ENCODE data around the gene VAC14. TPM values are rescaled to one million over a fixed set of nuclear protein-coding genes. Genes with fewer than 3 reads are reported as not detected.

The VAC14 gene
- total and polyA plus RNA-seq, 2 experiments from 2014 or later, result 62.8 to 63.9 TPM

GRCh38 chr16:70767377-70768202 is 33.4 kb downstream of the VAC14 start:
- TF ChIP-seq CTCF (IDR thresholded peaks at IDR 0.05; ENCODE audit: low read depth, low read length), result no peak
- Histone ChIP-seq H3K9me3 (ENCODE audit: low read depth) (no peaks in the 10 kb centered on the region), H3K4me3 (no peak overlapping the region), H3K36me3 (no peaks in the 10 kb centered on the region), H3K4me1 (ENCODE audit: low read depth) (no peaks in the 10 kb centered on the region), H3K27ac (no peak overlapping the region), H3K27me3 (no peaks in the 10 kb centered on the region)
- DNase-seq (ENCODE audit: low read depth in 1 of 2, low spot score in 1 of 2), result no peak

GRCh38 chr16:70766658-70767057 is 34.3 kb downstream of the VAC14 start:
- no peak overlapping the region for H3K27ac ChIP-seq
- H3K36me3 ChIP-seq, result no peaks in the 10 kb centered on the region
- H3K4me3 ChIP-seq, result no peak overlapping the region
- TF ChIP-seq CTCF (IDR thresholded peaks at IDR 0.05; ENCODE audit: low read depth, low read length), result no peak
- no peak for DNase-seq (ENCODE audit: low read depth in 1 of 2, low spot score in 1 of 2)
- H3K9me3 ChIP-seq (ENCODE audit: low read depth), result no peaks in the 10 kb centered on the region
- H3K27me3 ChIP-seq, result no peaks in the 10 kb centered on the region
- no peaks in the 10 kb centered on the region for H3K4me1 ChIP-seq (ENCODE audit: low read depth)

- no peak overlapping the region for H3K27ac ChIP-seq
- H3K4me1 ChIP-seq (ENCODE audit: low read depth), result no peaks in the 10 kb centered on the region
- H3K36me3 ChIP-seq, result no peaks in the 10 kb centered on the region
- DNase-seq (ENCODE audit: low read depth in 1 of 2, low spot score in 1 of 2), result no peak
- no peak for TF ChIP-seq CTCF (IDR thresholded peaks at IDR 0.05; ENCODE audit: low read depth, low read length)
- no peaks in the 10 kb centered on the region for H3K9me3 ChIP-seq (ENCODE audit: low read depth)
- H3K27me3 ChIP-seq, result no peaks in the 10 kb centered on the region
- H3K4me3 ChIP-seq, result no peak overlapping the region
These were observed 34.8 kb downstream of the VAC14 start for GRCh38 chr16:70766176-70766575.

- no peaks in the 10 kb centered on the region for H3K36me3 ChIP-seq
- no peak for TF ChIP-seq CTCF (IDR thresholded peaks at IDR 0.05; ENCODE audit: low read depth, low read length)
- H3K27me3 ChIP-seq, result no peaks in the 10 kb centered on the region
- H3K4me3 ChIP-seq, result no peak overlapping the region
- H3K4me1 ChIP-seq (ENCODE audit: low read depth), result no peaks in the 10 kb centered on the region
- H3K27ac ChIP-seq, result no peak overlapping the region
- DNase-seq (ENCODE audit: low read depth in 1 of 2, low spot score in 1 of 2), result no peak
- no peaks in the 10 kb centered on the region for H3K9me3 ChIP-seq (ENCODE audit: low read depth)
These were observed 35.5 kb downstream of the VAC14 start for GRCh38 chr16:70765491-70765890.

GRCh38 chr16:70764632-70765031 is 36.3 kb downstream of the VAC14 start:
- Histone ChIP-seq H3K36me3 (no peaks in the 10 kb centered on the region), H3K27ac (no peak overlapping the region), H3K27me3 (no peaks in the 10 kb centered on the region), H3K9me3 (ENCODE audit: low read depth) (no peaks in the 10 kb centered on the region), H3K4me1 (ENCODE audit: low read depth) (no peaks in the 10 kb centered on the region), H3K4me3 (no peak overlapping the region)
- no peak for DNase-seq (ENCODE audit: low read depth in 1 of 2, low spot score in 1 of 2)
- TF ChIP-seq CTCF (IDR thresholded peaks at IDR 0.05; ENCODE audit: low read depth, low read length), result no peak

Measured in cardiac muscle cell (in vitro differentiated cells and primary cell).